ES-I3 (cell line): Measurements from ENCODE around the gene MYO10.
"Not testable (repeated sequence)": the region's sequence is repeated elsewhere in the genome, so short reads cannot be mapped to it uniquely, and the experiment has no call there.

Experiments
- H3K36me3 ChIP-seq: 2 replicates; pipeline ENCODE4 v1.6.1; 2013; ENCODE audit warnings: mild to moderate bottlenecking, low read length, control low read depth, moderate library complexity; ENCODE audit not compliant: insufficient read depth
- H3K4me1 ChIP-seq: 2 replicates; pipeline ENCODE4 v1.6.1; 2013; ENCODE audit warnings: mild to moderate bottlenecking, control low read depth, low read length; ENCODE audit not compliant: insufficient read depth
- H3K9ac ChIP-seq: 2 replicates; pipeline ENCODE4 v1.6.1; 2013; ENCODE audit warnings: low read depth, mild to moderate bottlenecking, low read length, moderate library complexity
- H3K9me3 ChIP-seq: 2 replicates; pipeline ENCODE4 v1.6.1; 2013; ENCODE audit warnings: mild to moderate bottlenecking, low read length, moderate library complexity; ENCODE audit not compliant: control insufficient read depth, insufficient read depth

MYO10 gene

DNA sequence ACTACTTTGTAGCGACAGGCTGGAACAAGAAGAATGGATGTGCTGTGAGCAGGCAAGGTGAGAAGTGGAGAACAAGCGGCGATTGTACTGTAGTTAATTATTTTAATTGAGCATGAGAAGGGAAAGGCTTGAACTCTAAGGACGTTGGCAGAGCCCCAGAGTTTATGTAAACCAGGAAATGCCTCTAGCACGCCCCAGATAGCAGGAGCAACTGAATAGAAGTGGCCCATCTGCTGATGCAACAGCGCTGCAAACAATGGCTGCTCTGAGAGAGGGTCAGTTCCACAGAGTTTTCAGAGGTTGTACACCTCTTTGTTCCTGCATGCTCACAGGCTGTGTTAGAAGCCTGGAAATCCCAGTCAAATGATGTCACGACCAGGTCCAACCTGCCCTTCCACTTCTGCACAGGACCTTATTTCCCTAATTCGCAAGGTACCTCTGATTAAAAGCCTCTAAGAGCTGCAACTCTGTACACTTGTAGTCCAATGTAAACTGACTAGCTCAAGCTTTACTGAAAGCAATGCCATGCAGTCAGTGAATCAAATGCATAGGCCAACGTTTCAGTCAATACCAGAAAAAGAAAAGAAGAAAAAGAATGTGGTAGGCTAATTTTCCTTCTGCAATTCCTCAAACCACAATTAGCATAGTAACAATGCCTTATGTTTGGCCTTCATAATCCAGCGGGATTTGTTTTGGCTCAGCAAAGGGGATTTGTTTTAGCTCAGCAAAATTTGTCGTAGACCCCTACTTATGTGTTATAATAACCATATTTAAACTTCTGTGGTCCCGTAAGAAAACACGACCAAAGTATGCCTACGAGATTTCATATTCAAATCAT, 199.7 kb downstream of the MYO10 start:
- no peaks in the 10 kb centered on the region for H3K9me3 ChIP-seq
- peaks cover 5% of the 10 kb centered on the region; the same call in 1 of the 2 replicates for H3K36me3 ChIP-seq
- peak overlapping the region; percentile 71 for H3K9ac ChIP-seq
- peaks cover 27% of the 10 kb centered on the region for H3K4me1 ChIP-seq

DNA sequence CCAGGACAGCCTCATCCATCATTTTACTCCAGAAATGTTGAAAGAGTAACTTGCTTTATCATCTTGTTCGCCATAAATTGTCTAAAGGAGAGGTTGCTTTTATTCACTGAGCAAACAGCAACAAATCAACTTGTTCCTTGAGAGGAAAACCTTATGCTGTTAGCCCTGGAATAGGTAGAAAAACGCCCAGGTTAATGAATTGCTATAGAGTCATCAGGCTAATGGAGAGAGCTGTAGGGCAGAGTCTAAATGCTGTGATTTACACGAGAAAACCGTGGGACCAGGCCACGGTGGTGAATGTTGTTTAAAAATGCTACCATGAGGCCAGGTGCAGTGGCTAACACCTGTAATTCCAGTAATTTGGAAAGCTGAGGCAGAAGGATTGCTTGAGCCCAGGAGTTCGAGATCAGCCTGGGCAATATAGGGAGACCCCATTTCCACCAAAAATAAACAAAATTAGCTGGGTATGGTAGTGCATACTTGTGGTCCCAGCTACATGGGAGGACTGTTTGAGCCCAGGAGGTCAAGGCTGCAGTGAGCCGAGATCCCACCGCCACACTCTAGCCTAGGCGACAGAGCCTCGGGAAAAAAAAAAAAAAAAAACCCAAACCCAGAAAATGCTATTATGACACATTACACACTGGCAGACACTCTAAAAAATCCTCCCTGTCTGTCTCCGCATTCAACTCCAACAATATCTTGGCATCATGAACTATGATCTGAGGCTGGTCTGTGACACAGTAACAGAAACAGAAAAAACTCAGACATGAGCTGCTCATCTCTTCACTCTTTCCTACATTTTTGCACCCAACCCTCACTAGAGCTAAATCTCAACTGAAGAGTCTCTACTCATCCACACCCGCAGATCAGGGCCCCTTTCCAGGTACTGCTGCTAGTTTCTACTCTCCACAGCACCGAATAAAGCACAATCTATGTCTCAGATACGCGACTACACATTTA, 200.7 kb downstream of the MYO10 start:
- H3K9ac ChIP-seq, result peak overlapping the region; percentile 71
- H3K4me1 ChIP-seq, result peaks cover 27% of the 10 kb centered on the region
- H3K9me3 ChIP-seq, result no peaks in the 10 kb centered on the region
- H3K36me3 ChIP-seq, result peaks cover 5% of the 10 kb centered on the region; the same call in 1 of the 2 replicates

DNA sequence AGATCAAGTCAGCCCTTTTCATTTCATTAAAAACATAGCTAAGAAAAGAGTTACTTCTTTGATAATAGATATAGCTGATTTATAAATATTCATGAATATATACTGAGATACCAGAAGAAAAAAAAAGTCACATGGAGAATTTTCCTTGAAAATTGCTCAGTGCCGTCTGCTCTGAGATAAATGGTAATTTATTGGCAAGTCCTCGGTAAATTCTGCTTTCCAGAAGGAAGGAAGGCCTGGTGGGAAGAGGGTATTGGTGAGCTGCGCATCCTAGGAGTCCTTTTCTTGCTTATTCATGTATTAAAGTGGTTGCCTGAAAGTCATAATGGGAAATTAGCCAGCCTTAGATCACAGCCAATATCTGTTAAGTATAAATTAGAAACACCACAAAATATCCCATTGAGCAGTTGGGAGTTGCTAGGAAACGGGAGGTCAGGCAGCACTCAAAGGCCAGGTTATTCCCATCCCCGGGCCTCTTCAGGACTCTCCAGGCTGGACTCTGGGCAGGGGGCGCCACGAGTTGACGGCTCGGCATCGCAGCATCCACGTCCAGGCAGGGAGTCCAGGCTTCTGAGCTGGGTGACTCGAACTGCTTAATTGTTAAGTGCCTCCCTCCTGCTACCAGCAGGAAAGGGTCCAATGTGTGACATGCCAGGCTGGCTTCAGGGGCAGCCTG, 202.6 kb downstream of the MYO10 start:
- peaks cover 5% of the 10 kb centered on the region; the same call in 1 of the 2 replicates for H3K36me3 ChIP-seq

DNA sequence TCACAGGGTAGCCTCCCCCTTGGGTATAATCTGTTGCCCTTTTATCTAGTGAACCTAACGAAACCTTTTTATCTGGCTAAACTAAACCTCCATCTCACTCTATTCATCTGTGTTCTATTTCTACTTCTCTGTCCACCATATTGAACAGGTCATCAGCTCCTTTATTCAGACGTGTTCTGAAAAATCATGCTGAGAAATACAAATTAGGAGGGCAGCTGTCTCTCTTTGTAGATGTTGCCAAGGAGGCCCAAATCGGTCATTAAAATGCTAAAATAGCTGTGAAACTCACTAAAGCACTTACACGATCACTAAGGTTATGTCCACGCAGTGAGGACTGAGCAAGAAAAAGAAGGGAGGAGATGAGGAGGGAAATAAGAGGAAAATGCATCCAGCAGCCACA, 203.7 kb downstream of the MYO10 start:
- H3K9me3 ChIP-seq, result no peaks in the 10 kb centered on the region
- H3K9ac ChIP-seq, result no peak overlapping the region
- peaks cover 5% of the 10 kb centered on the region; the same call in 1 of the 2 replicates for H3K36me3 ChIP-seq
- H3K4me1 ChIP-seq, result peaks cover 33% of the 10 kb centered on the region

More for the DNA sequence above, 202.6 kb downstream of the MYO10 start:
- Histone ChIP-seq H3K4me1 (peaks cover 27% of the 10 kb centered on the region), H3K9ac (no peak overlapping the region), H3K9me3 (no peaks in the 10 kb centered on the region)

DNA sequence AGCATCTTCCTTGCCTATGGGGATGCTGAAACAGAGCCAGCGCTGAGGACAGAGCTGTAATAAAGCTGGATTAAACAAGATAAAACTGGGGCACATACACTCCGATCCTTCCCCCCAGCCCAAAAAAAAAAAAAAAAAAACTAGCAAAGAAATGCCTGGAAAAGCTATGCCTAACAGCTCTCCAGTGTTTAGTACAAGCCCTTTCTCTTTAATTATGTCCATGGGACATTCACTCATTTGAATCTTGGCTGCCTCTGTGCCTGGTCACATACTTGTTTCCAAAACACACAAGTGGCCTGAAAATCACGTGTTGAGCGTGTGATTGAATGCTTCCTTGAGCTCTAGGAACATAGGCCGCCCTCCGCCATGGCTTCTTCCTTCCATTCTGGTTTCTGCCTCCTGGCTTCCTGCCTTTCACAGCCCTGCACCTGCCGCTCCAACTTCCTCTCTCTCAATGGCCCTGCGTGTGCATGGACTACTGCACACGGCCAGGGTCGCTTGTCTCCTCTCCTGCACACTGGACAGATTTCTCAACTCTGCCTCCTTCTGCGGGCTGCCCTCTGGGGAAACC, 208.2 kb downstream of the MYO10 start:
- peaks cover 11% of the 10 kb centered on the region for H3K4me1 ChIP-seq
- H3K9ac ChIP-seq, result no peak overlapping the region
- H3K36me3 ChIP-seq, result no peaks in the 10 kb centered on the region; the same call in 1 of the 2 replicates
- H3K9me3 ChIP-seq, result 0 out of 2 replicates have a peak, but pooled peaks cover 3% of the 10 kb centered on the region

DNA sequence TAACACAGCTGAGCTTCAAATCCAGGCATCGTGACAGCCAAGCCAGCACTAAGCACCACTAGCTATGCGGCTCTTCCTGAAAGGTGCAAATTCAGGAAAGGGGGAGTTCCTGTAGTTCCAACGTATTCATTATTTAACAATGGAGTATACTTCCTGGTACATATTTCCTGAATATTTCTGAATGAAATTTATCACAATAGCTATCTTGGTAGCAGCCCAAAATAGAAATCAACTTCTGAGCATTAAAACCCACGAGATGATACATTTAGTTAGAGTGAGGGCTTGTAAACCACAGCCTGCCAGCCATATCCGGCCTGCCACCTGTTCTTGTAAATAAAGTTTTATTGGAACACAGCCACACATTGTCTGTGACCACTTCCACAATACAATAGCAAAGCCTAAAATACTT, 209.5 kb downstream of the MYO10 start:
- H3K36me3 ChIP-seq, result no peaks in the 10 kb centered on the region; the same call in 1 of the 2 replicates
- peaks cover 20% of the 10 kb centered on the region for H3K4me1 ChIP-seq
- H3K9ac ChIP-seq, result no peak overlapping the region
- H3K9me3 ChIP-seq, result 0 out of 2 replicates have a peak, but pooled peaks cover 3% of the 10 kb centered on the region

DNA sequence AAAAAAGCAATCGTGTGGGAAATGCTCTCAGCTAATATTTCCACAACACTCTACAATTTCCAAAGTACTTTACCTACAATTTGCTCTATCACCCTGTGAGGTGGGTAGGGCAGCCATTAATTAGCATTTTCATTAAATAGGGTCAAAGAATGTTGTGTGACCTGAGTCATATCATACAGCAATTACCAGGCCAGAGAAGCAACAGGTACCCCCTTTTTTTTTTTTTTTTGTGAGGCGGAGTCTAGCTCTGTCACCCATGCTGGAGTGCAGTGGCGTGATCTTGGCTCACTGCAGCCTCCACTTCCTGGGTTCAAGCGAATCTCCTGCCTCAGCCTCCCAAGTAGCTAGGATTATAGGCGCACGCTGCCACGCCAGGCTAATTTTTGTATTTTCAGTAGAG, 210.5 kb downstream of the MYO10 start:
- peaks cover 27% of the 10 kb centered on the region for H3K4me1 ChIP-seq

DNA sequence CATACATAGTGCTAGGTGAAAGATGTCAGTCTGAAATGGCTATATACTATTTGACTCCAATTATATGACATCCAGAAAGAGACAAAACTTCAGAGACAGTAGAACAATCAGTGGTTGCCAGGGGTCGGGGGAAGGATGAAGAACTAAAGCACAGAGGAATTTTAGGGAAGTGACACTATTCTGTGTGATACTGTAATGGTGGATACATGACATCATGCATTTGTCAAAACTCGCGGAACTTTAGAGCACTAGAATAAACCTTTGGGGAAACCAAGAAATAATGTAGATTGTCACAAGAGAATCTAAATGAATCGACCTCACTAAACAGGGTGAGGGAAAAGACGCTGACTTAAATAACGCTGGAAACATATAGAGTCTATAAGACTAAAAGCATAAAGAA, 212.3 kb downstream of the MYO10 start:
- peaks cover 31% of the 10 kb centered on the region for H3K4me1 ChIP-seq

More for the DNA sequence above, 210.5 kb downstream of the MYO10 start:
- Histone ChIP-seq H3K9ac (no peak overlapping the region), H3K9me3 (0 out of 2 replicates have a peak, but pooled peaks cover 3% of the 10 kb centered on the region), H3K36me3 (no peaks in the 10 kb centered on the region; the same call in 1 of the 2 replicates)

DNA sequence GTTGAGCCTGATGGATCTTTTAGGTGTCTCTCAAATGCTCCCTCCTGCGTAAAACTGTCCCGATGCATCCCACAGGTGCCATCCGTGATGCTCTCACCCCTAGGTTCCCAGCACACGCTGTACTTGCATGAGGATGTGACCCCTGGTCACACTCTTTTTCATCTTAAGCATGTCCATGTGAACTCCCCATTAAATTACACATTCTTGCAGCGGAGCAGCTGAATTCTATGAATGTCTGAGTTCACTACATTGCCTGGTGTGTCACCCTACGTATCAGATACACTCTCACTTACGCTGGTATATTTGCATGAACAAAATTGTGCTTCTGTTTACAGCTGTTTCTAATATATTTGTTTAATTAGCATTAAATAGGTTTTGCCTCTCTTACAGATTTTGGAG, 214.0 kb downstream of the MYO10 start:
- Histone ChIP-seq H3K4me1 (peaks cover 31% of the 10 kb centered on the region), H3K36me3 (no peaks in the 10 kb centered on the region; the same call in 1 of the 2 replicates), H3K9ac (no peak overlapping the region), H3K9me3 (0 out of 2 replicates have a peak, but pooled peaks cover 3% of the 10 kb centered on the region)

More for the DNA sequence above, 212.3 kb downstream of the MYO10 start:
- Histone ChIP-seq H3K9ac (no peak overlapping the region), H3K36me3 (no peaks in the 10 kb centered on the region; the same call in 1 of the 2 replicates), H3K9me3 (0 out of 2 replicates have a peak, but pooled peaks cover 3% of the 10 kb centered on the region)

DNA sequence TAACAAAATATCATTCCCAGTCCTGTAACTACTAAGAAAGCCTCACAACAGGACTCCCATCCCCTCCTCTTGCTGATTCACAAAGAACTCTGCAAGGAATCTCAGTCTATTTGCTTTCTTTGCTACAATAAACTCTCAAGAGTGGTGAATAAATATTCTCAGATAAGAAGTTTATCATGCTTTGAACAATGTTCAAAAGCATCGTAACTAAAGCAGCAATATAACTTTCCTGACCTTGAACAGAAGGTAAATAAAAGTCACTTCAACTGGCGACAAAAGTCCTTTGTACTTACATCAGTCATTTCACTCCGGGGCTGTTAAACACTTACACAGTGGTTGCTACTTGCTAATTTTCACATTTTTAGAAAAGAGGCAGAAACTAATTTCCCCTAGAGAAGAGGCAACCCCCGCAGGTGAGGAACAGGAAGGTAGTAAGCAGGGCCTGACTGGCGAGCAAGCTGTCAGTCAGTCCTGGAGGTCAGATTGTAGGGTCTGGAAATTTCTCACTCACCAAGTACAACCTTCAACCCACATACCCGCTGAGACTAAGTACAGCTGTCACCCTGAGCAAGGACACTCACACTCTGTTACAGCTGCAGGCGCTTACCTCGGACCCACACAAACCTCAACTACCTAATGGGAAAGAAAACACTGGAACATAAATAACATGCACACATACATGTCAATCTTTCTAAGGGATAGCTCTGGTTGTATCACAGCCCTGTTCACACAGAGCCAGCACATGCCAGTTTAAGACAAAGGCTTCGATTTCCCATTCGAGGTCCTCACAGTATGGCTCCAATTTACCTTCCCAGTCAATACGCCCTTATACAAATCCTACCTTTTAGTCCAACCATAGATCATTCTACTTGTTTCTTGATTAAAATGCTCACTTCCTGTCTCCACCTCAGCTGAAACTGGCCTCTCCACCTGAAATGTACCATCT, 214.7 kb downstream of the MYO10 start:
- H3K9me3 ChIP-seq, result 0 out of 2 replicates have a peak, but pooled peaks cover 3% of the 10 kb centered on the region
- H3K36me3 ChIP-seq, result no peaks in the 10 kb centered on the region; the same call in 1 of the 2 replicates
- H3K4me1 ChIP-seq, result peaks cover 33% of the 10 kb centered on the region
- H3K9ac ChIP-seq, result no peak overlapping the region; the same call in 1 of the 2 replicates

DNA sequence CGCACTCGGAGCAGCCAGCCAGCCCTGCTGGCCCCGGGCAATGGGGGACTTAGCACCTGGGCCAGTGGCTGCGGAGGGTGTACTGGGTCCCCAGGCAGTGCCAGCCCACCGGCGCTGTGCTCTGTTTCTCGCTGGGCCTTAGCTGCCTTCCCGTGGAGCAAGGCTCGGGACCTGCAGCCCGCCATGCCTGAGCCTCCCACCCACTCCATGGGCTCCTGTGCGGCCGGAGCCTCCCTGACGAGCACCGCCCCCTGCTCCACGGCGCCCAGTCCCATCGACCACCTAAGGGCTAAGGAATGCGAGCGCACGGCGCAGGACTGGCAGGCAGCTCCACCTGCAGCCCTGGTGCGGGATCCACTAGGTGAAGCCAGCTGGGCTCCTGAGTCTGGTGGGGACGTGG, 218.1 kb downstream of the MYO10 start:
- not testable (repeated sequence) for H3K9ac ChIP-seq, H3K36me3 ChIP-seq, H3K9me3 ChIP-seq
- peaks cover 44% of the 10 kb centered on the region for H3K4me1 ChIP-seq

DNA sequence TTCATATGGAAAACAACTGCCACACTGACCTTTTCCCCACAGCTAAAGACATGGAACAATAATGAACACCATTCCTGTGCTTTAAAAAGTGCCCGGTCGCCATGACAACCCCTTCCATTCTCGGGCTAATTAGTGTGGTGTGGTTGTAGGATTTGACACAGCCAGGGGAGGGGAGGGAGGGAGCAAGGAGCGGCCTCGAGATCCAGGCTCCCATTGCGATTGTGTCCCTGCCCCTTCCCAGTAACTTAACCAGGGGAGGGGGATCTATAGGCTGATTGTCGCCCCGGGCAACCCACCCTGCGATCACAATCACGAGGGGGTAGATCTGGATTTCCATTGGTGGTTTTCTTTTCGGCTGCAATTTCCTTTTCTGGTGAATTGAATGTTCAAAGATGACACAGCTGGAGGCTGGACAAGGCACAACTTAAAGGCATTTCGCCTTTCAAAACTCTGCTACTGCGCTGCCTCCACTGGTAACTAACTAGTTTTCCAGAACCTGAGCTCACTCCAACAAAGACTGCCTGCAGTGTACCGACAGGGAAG, 222.6 kb downstream of the MYO10 start:
- Histone ChIP-seq H3K36me3 (peaks cover 21% of the 10 kb centered on the region), H3K9ac (peak overlapping the region; percentile 12), H3K9me3 (no peaks in the 10 kb centered on the region), H3K4me1 (peaks cover 34% of the 10 kb centered on the region)
